CD4-positive, alpha-beta T cell (primary cell): ENCODE results near the gene HINFP. TPM values are rescaled to one million over a fixed set of nuclear protein-coding genes. Genes with fewer than 3 reads are reported as not detected.
A peak's percentile ranks its signal among the peaks of the same experiment; 100 is the strongest.
"Not testable (repeated sequence)": the region's sequence is repeated elsewhere in the genome, so short reads cannot be mapped to it uniquely, and the experiment has no call there.

Source experiments
- ATAC-seq: fragments of 200-7000 bp; cut with Tn5 transposase; one replicate; pipeline ENCODE4 v1.10.0; 2022; ENCODE audit warnings: mild to moderate bottlenecking; ENCODE audit not compliant: poor library complexity
- CTCF ChIA-PET: fragments of 350-600 bp; sonication (Branson Sonifier 250); formaldehyde crosslinking; loops from one replicate; lab custom pipeline; 2021; ENCODE audit warnings: antibody characterized with exemption, inconsistent platforms; lab: Charles Lee
- POLR2A ChIA-PET: fragments of 350-600 bp; sonication (Branson Sonifier 250); formaldehyde crosslinking; loops from one replicate; lab custom pipeline; 2021; ENCODE audit warnings: antibody characterized with exemption, inconsistent platforms; lab: Charles Lee
- DNase-seq, 14 experiments: peaks; one replicate each; pipeline ENCODE4 v3.0.0-alpha.2; 2013 to 2020; ENCODE audit warnings: mixed read lengths in 2 of 14
- H3K27ac ChIP-seq, 2 donors: one replicate each; pipeline versions ENCODE4 v1.5.1 to v1.7.0; 2013; ENCODE audit warnings: low read length in 2 of 2, low read depth in 1 of 2, mild to moderate bottlenecking in 1 of 2
- H3K27me3 ChIP-seq, 2 experiments: 1 replicate in 1 of 2; 2 replicates in 1 of 2; pipeline versions ENCODE4 v1.6.1 to v1.7.0; 2013; ENCODE audit warnings: low read length in 2 of 2, control low read depth in 1 of 2, mild to moderate bottlenecking in 1 of 2, moderate library complexity in 1 of 2; ENCODE audit not compliant: insufficient read depth in 2 of 2, control insufficient read depth in 1 of 2
- H3K36me3 ChIP-seq: one replicate; pipeline ENCODE4 v1.6.1; 2013; ENCODE audit warnings: low read length, control low read depth; ENCODE audit not compliant: insufficient read depth
- H3K4me1 ChIP-seq: one replicate; pipeline ENCODE4 v1.6.1; 2013; ENCODE audit warnings: low read length, control low read depth; ENCODE audit not compliant: insufficient read depth
- H3K4me3 ChIP-seq: one replicate; pipeline ENCODE4 v1.5.1; 2013; ENCODE audit warnings: mild to moderate bottlenecking, low read length, moderate library complexity
- H3K9me3 ChIP-seq, 2 experiments: 1 replicate in 1 of 2; 2 replicates in 1 of 2; pipeline versions ENCODE4 v1.6.1 to v1.7.0; 2013; ENCODE audit warnings: low read length in 2 of 2, mild to moderate bottlenecking in 2 of 2, control low read depth in 1 of 2, moderate library complexity in 1 of 2; ENCODE audit not compliant: control insufficient read depth in 1 of 2, insufficient read depth in 1 of 2
- H3K27ac Mint-ChIP-seq: one replicate; pipeline ENCODE4 v1.8.0; 2020; ENCODE audit warnings: mixed read lengths
- H3K27me3 Mint-ChIP-seq: one replicate; pipeline ENCODE4 v1.8.0; 2021; ENCODE audit warnings: mixed read lengths
- H3K36me3 Mint-ChIP-seq: one replicate; pipeline ENCODE4 v1.8.0; 2021; ENCODE audit warnings: low read depth, mixed read lengths
- H3K4me1 Mint-ChIP-seq: one replicate; pipeline ENCODE4 v1.8.0; 2021; ENCODE audit warnings: low read depth, mixed read lengths
- H3K4me3 Mint-ChIP-seq: one replicate; pipeline ENCODE4 v1.8.0; 2020; ENCODE audit warnings: mild to moderate bottlenecking, mixed read lengths
- H3K9me3 Mint-ChIP-seq: one replicate; pipeline ENCODE4 v1.8.0; 2020; ENCODE audit warnings: mixed read lengths
- intact Hi-C, 2 experiments: fragments of 100-400 bp; cut with DNase I in 1 of 2; cut with micrococcal nuclease in 1 of 2; formaldehyde crosslinking; loops; one replicate each; pipeline versions ENCODE4 v1.15.1 to v1.9.0; 2023 to 2025; cut with DNase I, micrococcal nuclease
- total RNA-seq, 174 experiments: library from RNA in 2 of 174; stranded (reverse) in 2 of 174; gene quantifications; one replicate each; pipeline ENCODE4 v1.2.3 and lab custom pipeline; 2021 to 2026
- TF ChIP-seq, protein P1 (sequence below): fragments of 200-600 bp; IDR thresholded peaks from one replicate; pipeline ENCODE4 v1.8.0; 2022; ENCODE audit warnings: antibody characterized with exemption, mild to moderate bottlenecking

HINFP gene
- total RNA-seq, 2 experiments from 2014 or later = 17.6 to 20.5 TPM

DNA sequence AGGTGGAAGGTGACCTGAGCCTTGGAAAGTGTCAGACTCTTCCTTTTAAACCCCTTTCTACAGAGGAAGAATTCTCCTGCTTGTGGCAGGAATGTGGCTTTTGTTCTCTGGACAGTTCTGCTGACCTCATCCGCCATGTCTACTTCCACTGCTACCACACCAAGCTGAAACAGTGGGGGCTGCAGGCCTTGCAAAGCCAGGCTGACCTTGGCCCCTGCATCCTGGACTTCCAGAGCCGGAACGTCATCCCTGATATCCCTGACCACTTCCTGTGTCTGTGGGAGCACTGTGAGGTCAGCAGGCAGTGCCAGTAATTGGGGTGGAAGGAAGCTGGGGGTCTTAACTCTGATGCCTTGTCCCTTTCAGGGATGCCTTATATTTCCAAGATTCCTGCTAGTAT is 9.3 kb downstream of the HINFP start:
- H3K36me3 Mint-ChIP-seq = peaks cover 65% of the 10 kb centered on the region
- no peaks in the 10 kb centered on the region for H3K27me3 Mint-ChIP-seq
- no peaks in the 10 kb centered on the region for H3K27me3 ChIP-seq
- ATAC-seq = no peak
- TF ChIP-seq, protein P1, sequence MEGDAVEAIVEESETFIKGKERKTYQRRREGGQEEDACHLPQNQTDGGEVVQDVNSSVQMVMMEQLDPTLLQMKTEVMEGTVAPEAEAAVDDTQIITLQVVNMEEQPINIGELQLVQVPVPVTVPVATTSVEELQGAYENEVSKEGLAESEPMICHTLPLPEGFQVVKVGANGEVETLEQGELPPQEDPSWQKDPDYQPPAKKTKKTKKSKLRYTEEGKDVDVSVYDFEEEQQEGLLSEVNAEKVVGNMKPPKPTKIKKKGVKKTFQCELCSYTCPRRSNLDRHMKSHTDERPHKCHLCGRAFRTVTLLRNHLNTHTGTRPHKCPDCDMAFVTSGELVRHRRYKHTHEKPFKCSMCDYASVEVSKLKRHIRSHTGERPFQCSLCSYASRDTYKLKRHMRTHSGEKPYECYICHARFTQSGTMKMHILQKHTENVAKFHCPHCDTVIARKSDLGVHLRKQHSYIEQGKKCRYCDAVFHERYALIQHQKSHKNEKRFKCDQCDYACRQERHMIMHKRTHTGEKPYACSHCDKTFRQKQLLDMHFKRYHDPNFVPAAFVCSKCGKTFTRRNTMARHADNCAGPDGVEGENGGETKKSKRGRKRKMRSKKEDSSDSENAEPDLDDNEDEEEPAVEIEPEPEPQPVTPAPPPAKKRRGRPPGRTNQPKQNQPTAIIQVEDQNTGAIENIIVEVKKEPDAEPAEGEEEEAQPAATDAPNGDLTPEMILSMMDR = no peak
- DNase-seq = no peak
- H3K4me1 Mint-ChIP-seq = peaks cover 9% of the 10 kb centered on the region
- H3K4me3 Mint-ChIP-seq = no peak overlapping the region
- no peaks in the 10 kb centered on the region for H3K9me3 Mint-ChIP-seq
- intact Hi-C loops = no loop called here
- no peak overlapping the region for H3K27ac ChIP-seq
- POLR2A ChIA-PET = interaction anchor here (1.0 kb wide), 1 partner anchor 15 kb away, joined by 4 read pairs; no protein-coding TSS in a partner anchor
- no peaks in the 10 kb centered on the region for H3K9me3 ChIP-seq
- H3K4me3 ChIP-seq = no peak overlapping the region
- no peak overlapping the region for H3K27ac Mint-ChIP-seq
- CTCF ChIA-PET = interaction anchor here (0.6 kb wide), 1 partner anchor 84 kb away, joined by 3 read pairs; no protein-coding TSS in a partner anchor
- peaks cover 74% of the 10 kb centered on the region for H3K36me3 ChIP-seq
- peaks cover 6% of the 10 kb centered on the region for H3K4me1 ChIP-seq

DNA sequence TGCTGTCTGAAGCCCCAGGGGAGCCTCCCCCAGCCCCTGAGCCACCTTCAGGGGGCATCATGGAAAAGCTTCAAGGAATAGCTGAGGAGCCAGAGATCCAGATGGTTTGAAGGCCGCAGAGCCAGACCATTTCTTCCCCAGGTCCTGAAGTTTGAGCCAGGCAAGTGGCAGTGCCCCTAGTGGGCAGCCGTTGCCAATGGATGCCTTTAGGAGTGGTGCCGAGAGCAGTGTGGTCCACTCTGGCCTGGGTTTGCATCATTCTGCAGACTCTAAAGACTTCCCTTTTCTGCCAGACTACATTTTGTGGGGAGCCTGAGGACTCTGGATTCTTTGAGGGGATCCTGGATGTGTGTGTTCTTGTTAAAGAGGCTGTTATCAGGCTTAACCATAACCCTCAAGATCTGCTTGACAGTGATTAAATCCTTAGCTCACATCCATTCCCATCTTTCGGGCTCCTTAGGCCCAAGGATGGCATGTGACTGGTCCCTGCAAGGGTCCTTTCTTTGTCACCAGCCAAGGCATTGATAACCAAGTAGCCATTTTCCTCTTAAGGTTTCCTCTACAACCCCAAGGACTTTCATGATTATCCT is 13.1 kb downstream of the HINFP start:
- H3K4me1 Mint-ChIP-seq = no peaks in the 10 kb centered on the region
- H3K27ac ChIP-seq = no peak overlapping the region
- H3K36me3 ChIP-seq = peaks cover 53% of the 10 kb centered on the region
- H3K4me3 Mint-ChIP-seq = no peak overlapping the region
- H3K4me3 ChIP-seq = no peak overlapping the region
- TF ChIP-seq, protein P1 = peak; percentile 18
- peaks cover 8% of the 10 kb centered on the region for H3K27me3 Mint-ChIP-seq
- H3K27me3 ChIP-seq = no peaks in the 10 kb centered on the region
- no peaks in the 10 kb centered on the region for H3K9me3 ChIP-seq
- no peak overlapping the region for H3K27ac Mint-ChIP-seq
- no peak for ATAC-seq
- no peaks in the 10 kb centered on the region for H3K9me3 Mint-ChIP-seq
- ChIA-PET POLR2A (interaction anchor here (0.9 kb wide), 1 partner anchor 92 kb away, joined by 3 read pairs; no protein-coding TSS in a partner anchor), CTCF (interaction anchor here (1.0 to 1.1 kb wide), 3 partner anchors 9 to 28 kb away, joined by 3 read pairs; partner anchors contain the start of genes C2CD2L and HINFP)
- H3K36me3 Mint-ChIP-seq = peaks cover 45% of the 10 kb centered on the region
- no peaks in the 10 kb centered on the region for H3K4me1 ChIP-seq
- intact Hi-C loops = no loop called here
- peak in 2 of 14 experiments; percentile 39 to 46 for DNase-seq

DNA sequence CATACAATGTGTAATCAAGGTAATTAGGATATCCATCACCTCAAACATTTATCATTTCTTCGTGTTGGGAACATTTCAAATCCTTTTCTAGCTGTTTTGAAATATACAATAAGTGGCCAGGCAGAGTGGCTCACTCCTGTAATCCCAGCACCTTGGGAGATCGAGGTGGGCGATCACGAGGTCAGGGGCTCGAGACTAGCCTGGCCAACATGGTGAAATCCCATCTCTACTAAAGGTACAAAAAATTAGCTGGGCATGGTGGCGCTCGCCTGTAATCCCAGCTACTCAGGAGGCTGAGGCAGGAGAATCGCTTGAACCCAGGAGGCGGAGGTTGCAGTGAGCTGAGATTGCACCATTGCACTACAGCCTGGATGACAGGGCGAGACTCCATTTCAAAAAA is 17.9 kb downstream of the HINFP start:
- H3K4me3 ChIP-seq, intact Hi-C loops, POLR2A ChIA-PET, CTCF ChIA-PET, H3K4me1 Mint-ChIP-seq, H3K36me3 ChIP-seq, H3K27me3 ChIP-seq, ATAC-seq, H3K9me3 ChIP-seq, H3K4me1 ChIP-seq, H3K9me3 Mint-ChIP-seq, DNase-seq, H3K4me3 Mint-ChIP-seq, H3K27ac Mint-ChIP-seq, H3K27ac ChIP-seq, H3K36me3 Mint-ChIP-seq: not testable (repeated sequence)
- peaks cover 21% of the 10 kb centered on the region for H3K27me3 Mint-ChIP-seq
